ENCODE data around the gene PLEKHA7.

PLEKHA7 gene

DNA sequence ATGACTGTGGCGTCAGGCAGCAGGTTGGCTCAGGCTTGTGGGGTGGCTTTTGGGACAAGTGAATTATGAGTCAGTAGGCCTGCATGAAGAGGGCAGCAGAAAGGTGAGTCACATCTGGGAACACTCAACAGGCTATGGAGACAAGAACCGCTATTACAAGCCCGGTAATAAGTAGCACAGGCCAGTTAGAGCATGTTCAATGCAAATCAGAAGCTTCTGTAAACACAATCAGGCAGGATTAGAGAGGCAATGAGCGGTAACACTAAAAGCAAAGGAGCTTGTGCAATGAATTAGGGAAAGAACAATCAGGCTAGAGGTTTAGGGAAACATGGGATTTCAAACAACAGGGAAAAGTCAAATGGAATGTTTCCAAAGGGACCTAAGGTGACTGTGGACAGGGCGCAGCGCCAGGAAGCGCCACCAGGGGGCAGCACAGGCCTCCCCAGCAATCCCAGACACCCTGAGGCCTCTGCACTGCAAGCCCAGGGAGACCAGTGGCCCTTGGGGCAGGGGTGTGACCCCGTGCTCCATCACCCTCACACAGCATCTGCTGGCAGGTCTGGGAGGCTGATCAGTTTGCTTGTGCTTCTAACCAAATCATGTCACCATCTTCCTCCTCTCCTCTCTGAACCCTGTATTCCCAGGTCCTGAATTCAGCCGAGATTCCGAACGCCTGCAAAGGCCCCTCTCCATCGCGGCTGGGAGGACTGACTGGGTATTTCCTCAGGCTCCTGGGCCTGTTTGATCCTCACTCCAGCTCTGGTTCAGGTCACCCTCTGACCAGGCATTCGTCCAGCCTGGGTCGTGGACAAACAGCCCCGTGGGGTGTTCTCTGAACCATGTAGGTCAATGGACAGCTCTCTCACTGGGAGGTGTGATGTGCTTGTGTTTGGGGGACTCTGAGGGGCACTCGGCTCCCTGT lies 225.8 kb downstream of the PLEKHA7 start:
- DNase-seq (ENCODE audit: low read depth in 2 of 2): peak; percentile 86 to 87
- H3K4me3 ChIP-seq (replicated peaks in 1 of 2; ENCODE audit: low read depth in 2 of 2, low read length in 2 of 2): no peak overlapping the region
- TF ChIP-seq, protein P1, sequence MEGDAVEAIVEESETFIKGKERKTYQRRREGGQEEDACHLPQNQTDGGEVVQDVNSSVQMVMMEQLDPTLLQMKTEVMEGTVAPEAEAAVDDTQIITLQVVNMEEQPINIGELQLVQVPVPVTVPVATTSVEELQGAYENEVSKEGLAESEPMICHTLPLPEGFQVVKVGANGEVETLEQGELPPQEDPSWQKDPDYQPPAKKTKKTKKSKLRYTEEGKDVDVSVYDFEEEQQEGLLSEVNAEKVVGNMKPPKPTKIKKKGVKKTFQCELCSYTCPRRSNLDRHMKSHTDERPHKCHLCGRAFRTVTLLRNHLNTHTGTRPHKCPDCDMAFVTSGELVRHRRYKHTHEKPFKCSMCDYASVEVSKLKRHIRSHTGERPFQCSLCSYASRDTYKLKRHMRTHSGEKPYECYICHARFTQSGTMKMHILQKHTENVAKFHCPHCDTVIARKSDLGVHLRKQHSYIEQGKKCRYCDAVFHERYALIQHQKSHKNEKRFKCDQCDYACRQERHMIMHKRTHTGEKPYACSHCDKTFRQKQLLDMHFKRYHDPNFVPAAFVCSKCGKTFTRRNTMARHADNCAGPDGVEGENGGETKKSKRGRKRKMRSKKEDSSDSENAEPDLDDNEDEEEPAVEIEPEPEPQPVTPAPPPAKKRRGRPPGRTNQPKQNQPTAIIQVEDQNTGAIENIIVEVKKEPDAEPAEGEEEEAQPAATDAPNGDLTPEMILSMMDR (IDR thresholded peaks at IDR 0.05; ENCODE audit: low read depth, low read length): peak; percentile 97

GRCh38 chr11:16787035-16787742 lies 227.0 kb downstream of the PLEKHA7 start:
- H3K4me3 ChIP-seq (replicated peaks in 1 of 2; ENCODE audit: low read depth in 2 of 2, low read length in 2 of 2): no peak overlapping the region
- TF ChIP-seq, protein P1 (IDR thresholded peaks at IDR 0.05; ENCODE audit: low read depth, low read length): no peak
- peak; percentile 35 to 68 for DNase-seq (ENCODE audit: low read depth in 2 of 2)

GRCh38 chr11:16786131-16786530 lies 228.1 kb downstream of the PLEKHA7 start:
- H3K4me3 ChIP-seq (replicated peaks in 1 of 2; ENCODE audit: low read depth in 2 of 2, low read length in 2 of 2): no peak overlapping the region
- TF ChIP-seq, protein P1 (IDR thresholded peaks at IDR 0.05; ENCODE audit: low read depth, low read length): no peak
- no peak for DNase-seq (ENCODE audit: low read depth in 2 of 2)

- TF ChIP-seq, protein P1 (IDR thresholded peaks at IDR 0.05; ENCODE audit: low read depth, low read length): peak; percentile 91
- H3K4me3 ChIP-seq (replicated peaks in 1 of 2; ENCODE audit: low read depth in 2 of 2, low read length in 2 of 2): no peak overlapping the region
- DNase-seq (ENCODE audit: low read depth in 2 of 2): peak; percentile 86 to 88
These were observed 228.6 kb downstream of the PLEKHA7 start for GRCh38 chr11:16785520-16786128.

DNA sequence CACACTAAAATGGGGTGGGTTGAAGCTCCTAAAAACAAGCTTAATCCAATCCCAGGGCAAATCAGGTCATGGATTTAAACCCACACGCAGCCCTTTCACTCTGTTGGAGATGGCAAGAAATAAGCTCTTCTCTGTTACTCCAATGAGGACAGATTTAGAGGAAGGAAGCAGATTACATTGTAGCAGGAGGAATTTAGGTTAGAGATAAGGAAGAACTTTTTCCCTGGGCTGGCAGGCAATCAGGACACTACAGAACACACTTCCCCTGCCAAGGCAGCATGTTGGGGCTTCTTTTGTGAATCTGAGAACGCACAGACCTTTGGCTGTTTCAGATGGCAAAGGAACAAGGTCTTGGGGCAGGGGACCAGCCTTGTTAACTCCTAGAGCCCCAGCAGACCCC lies 229.5 kb downstream of the PLEKHA7 start:
- DNase-seq (ENCODE audit: low read depth in 2 of 2): peak in 1 of 2 donors; percentile 55
- TF ChIP-seq, protein P1 (IDR thresholded peaks at IDR 0.05; ENCODE audit: low read depth, low read length): no peak
- no peak overlapping the region for H3K4me3 ChIP-seq (replicated peaks in 1 of 2; ENCODE audit: low read depth in 2 of 2, low read length in 2 of 2)

DNA sequence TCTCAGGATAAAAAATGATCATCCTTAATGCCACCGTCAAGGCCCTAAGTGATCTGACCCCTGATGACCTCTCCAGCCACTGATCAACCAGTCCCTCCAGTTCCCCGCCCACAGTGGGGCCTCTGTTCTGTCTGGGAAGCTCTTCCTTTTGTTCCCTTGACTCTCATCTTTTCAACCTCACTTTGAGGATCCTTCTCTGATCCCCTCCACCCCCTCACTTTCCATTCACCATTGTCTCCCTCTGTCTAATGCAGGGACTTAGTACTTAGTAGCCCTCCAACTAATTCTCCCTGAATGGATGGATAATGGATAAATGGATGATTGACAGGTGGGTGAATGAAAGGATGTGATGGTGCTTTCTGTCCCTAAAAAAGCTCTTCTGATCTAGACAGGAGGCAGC lies 230.1 kb downstream of the PLEKHA7 start:
- TF ChIP-seq, protein P1 (IDR thresholded peaks at IDR 0.05; ENCODE audit: low read depth, low read length): no peak

More for the DNA sequence above, 230.1 kb downstream of the PLEKHA7 start:
- DNase-seq (ENCODE audit: low read depth in 2 of 2): no peak
- H3K4me3 ChIP-seq (replicated peaks in 1 of 2; ENCODE audit: low read depth in 2 of 2, low read length in 2 of 2): no peak overlapping the region
